HepG2 (cell line): Measurements from ENCODE around the gene SNX18. TPM values are rescaled to one million over a fixed set of nuclear protein-coding genes. Genes with fewer than 3 reads are reported as not detected.

Experiments used
- ARID4A ChIP-seq: sonication (generic); formaldehyde crosslinking; IDR thresholded peaks from 2 replicates; pipeline ENCODE4 v1.5.0; 2020; ENCODE audit warnings: mild to moderate bottlenecking, missing genetic modification reagents, borderline replicate concordance
- BRF2 ChIP-seq: sonication (generic); formaldehyde crosslinking; IDR thresholded peaks from 2 replicates; pipeline ENCODE4 v1.8.1; 2022; ENCODE audit warnings: mild to moderate bottlenecking, missing genetic modification reagents
- KLF15 ChIP-seq: sonication (generic); formaldehyde crosslinking; IDR thresholded peaks from 2 replicates; pipeline ENCODE4 v1.8.1; 2023; ENCODE audit warnings: borderline replicate concordance, mild to moderate bottlenecking, inconsistent platforms, missing genetic modification reagents, mixed read lengths
- MEIS2 ChIP-seq: sonication (generic); formaldehyde crosslinking; IDR thresholded peaks from 2 replicates; pipeline ENCODE4 v1.9.0; 2021; ENCODE audit warnings: mild to moderate bottlenecking, missing genetic modification reagents
- NPAS2 ChIP-seq: sonication (generic); formaldehyde crosslinking; IDR thresholded peaks from 2 replicates; pipeline ENCODE4 v1.8.0; 2022; ENCODE audit warnings: mild to moderate bottlenecking, missing genetic modification reagents, borderline replicate concordance
- NRL ChIP-seq: sonication (generic); formaldehyde crosslinking; IDR thresholded peaks from 2 replicates; pipeline ENCODE4 v1.5.0; 2020; ENCODE audit warnings: missing genetic modification reagents, mild to moderate bottlenecking, moderate library complexity, borderline replicate concordance
- SRY ChIP-seq: sonication (generic); formaldehyde crosslinking; IDR thresholded peaks from 2 replicates; pipeline ENCODE4 v1.8.0; 2022; ENCODE audit warnings: mild to moderate bottlenecking, missing genetic modification reagents
- TFDP2 ChIP-seq: sonication (generic); formaldehyde crosslinking; IDR thresholded peaks from 2 replicates; pipeline ENCODE4 v1.4.0; 2020; ENCODE audit warnings: missing genetic modification reagents
- ZFY ChIP-seq: sonication (generic); formaldehyde crosslinking; IDR thresholded peaks from 2 replicates; pipeline ENCODE4 v1.4.0; 2020; ENCODE audit warnings: missing genetic modification reagents
- ZNF329 ChIP-seq: sonication (generic); formaldehyde crosslinking; IDR thresholded peaks from 2 replicates; pipeline ENCODE4 v1.9.0; 2021; ENCODE audit warnings: low read depth, mild to moderate bottlenecking, missing genetic modification reagents
- ZNF747 ChIP-seq: sonication (generic); formaldehyde crosslinking; IDR thresholded peaks from 2 replicates; pipeline ENCODE4 v1.8.1; 2023; ENCODE audit warnings: missing genetic modification reagents, mild to moderate bottlenecking, borderline replicate concordance
- polyA plus RNA-seq, 8 experiments: library from polyadenylated mRNA; depleted of rRNA in 3 of 8; stranded (reverse) in 7 of 8; unstranded in 1 of 8; fragments of >200 nt; fragmentation: Illumina TruSeq in 4 of 8; extraction: Trizol in 4 of 8; gene quantifications; 2 replicates each; pipeline versions ENCODE4 v1.2.1 to v1.2.3, GENCODE V29; 2011 to 2016; ENCODE audit warnings: low read depth in 4 of 8, missing spikeins in 1 of 8, mixed read lengths in 1 of 8; ENCODE audit not compliant: insufficient read depth in 1 of 8
- total RNA-seq, 5 experiments: library from RNA; depleted of rRNA; stranded (reverse); fragments of >200 nt; fragmentation: Illumina TruSeq; extraction: Trizol; gene quantifications; 2 replicates each; pipeline ENCODE4 v1.2.3, GENCODE V29; 2016; ENCODE audit warnings: low read depth in 1 of 5
- TF ChIP-seq, protein P1 (sequence below): conservative IDR thresholded peaks from 2 replicates; pipeline ENCODE4 v1.6.1; 2018; ENCODE audit warnings: missing genetic modification reagents
- TF ChIP-seq, protein P2 (sequence below): sonication (generic); formaldehyde crosslinking; conservative IDR thresholded peaks from 2 replicates; pipeline ENCODE4 v1.4.0; 2020; ENCODE audit warnings: missing genetic modification reagents
- TF ChIP-seq, protein P3 (sequence below): sonication (generic); formaldehyde crosslinking; IDR thresholded peaks from 2 replicates; pipeline ENCODE4 v1.8.1; 2023; ENCODE audit warnings: mild to moderate bottlenecking, moderate library complexity, missing genetic modification reagents
- TF ChIP-seq, protein P4 (sequence below): sonication (generic); formaldehyde crosslinking; IDR thresholded peaks from 2 replicates; pipeline ENCODE4 v1.5.0; 2020; ENCODE audit warnings: mild to moderate bottlenecking, missing genetic modification reagents, borderline replicate concordance

Gene SNX18
- total and polyA plus RNA-seq, 2 of the 13 experiments (the other 11 are each of a cell fraction or from before 2014, with no cell fraction given): 2.3 to 6.2 TPM

GRCh38 chr5:54517512-54518145 is at the start of gene SNX18 (continued):
- TF ChIP-seq, protein P1, sequence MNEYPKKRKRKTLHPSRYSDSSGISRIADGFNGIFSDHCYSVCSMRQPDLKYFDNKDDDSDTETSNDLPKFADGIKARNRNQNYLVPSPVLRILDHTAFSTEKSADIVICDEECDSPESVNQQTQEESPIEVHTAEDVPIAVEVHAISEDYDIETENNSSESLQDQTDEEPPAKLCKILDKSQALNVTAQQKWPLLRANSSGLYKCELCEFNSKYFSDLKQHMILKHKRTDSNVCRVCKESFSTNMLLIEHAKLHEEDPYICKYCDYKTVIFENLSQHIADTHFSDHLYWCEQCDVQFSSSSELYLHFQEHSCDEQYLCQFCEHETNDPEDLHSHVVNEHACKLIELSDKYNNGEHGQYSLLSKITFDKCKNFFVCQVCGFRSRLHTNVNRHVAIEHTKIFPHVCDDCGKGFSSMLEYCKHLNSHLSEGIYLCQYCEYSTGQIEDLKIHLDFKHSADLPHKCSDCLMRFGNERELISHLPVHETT (CRISPR knock-in tag): peak; percentile 62
- TF ChIP-seq NRL (CRISPR knock-in tag): no peak
- no peak for TF ChIP-seq NPAS2
- TF ChIP-seq, protein P2, sequence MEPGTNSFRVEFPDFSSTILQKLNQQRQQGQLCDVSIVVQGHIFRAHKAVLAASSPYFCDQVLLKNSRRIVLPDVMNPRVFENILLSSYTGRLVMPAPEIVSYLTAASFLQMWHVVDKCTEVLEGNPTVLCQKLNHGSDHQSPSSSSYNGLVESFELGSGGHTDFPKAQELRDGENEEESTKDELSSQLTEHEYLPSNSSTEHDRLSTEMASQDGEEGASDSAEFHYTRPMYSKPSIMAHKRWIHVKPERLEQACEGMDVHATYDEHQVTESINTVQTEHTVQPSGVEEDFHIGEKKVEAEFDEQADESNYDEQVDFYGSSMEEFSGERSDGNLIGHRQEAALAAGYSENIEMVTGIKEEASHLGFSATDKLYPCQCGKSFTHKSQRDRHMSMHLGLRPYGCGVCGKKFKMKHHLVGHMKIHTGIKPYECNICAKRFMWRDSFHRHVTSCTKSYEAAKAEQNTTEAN (CRISPR knock-in tag): peak; percentile 51
- TF ChIP-seq KLF15: 0 out of 2 replicates have a peak, but pooled peaks have one; percentile 54
- peak; percentile 94 for TF ChIP-seq ZFY (CRISPR knock-in tag)
- peak; percentile 57 for TF ChIP-seq MEIS2 (CRISPR knock-in tag)
- TF ChIP-seq ZNF329 (CRISPR knock-in tag): peak; percentile 67; the same call in 1 of the 2 replicates
- peak; percentile 59 for TF ChIP-seq TFDP2 (CRISPR knock-in tag)
- TF ChIP-seq ARID4A (CRISPR knock-in tag): peak; percentile 48; the same call in 1 of the 2 replicates
- TF ChIP-seq ZNF747 (CRISPR knock-in tag): 0 out of 2 replicates have a peak, but pooled peaks have one; percentile 36
- TF ChIP-seq BRF2: peak; percentile 31; the same call in 1 of the 2 replicates
- TF ChIP-seq SRY (CRISPR knock-in tag): no peak; the same call in 1 of the 2 replicates
- TF ChIP-seq, protein P3, sequence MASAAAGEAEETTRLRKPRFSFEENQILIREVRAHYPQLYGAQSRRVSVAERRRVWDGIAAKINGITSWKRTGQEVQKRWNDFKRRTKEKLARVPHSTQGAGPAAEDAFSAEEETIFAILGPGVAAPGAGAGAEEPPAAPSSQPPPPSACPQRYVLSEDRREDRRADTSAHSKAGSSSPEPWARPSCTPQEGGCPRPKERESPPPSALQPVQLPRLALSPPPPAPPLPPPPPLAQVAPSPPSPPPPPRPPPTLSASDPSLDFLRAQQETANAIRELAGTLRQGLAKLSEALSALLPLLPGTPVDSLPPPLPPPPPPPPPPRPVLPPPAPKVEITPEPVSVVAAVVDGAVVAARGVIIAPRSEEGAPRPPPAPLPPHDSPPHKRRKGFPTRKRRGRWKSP: peak; percentile 71
- TF ChIP-seq, protein P4, sequence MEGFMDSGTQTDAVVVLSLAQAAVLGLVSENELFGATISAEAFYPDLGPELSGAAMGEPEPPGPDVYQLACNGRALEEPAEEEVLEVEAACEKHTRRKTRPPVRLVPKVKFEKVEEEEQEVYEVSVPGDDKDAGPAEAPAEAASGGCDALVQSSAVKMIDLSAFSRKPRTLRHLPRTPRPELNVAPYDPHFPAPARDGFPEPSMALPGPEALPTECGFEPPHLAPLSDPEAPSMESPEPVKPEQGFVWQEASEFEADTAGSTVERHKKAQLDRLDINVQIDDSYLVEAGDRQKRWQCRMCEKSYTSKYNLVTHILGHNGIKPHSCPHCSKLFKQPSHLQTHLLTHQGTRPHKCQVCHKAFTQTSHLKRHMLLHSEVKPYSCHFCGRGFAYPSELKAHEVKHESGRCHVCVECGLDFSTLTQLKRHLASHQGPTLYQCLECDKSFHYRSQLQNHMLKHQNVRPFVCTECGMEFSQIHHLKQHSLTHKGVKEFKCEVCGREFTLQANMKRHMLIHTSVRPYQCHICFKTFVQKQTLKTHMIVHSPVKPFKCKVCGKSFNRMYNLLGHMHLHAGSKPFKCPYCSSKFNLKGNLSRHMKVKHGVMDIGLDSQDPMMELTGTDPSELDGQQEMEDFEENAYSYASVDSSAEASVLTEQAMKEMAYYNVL (CRISPR knock-in tag): peak; percentile 34; the same call in 1 of the 2 replicates
